Keratinocyte (primary cell): ENCODE measurements around the gene CARM1. TPM values are rescaled to one million over a fixed set of nuclear protein-coding genes. Genes with fewer than 3 reads are reported as not detected.
"Not testable (repeated sequence)": the region's sequence is repeated elsewhere in the genome, so short reads cannot be mapped to it uniquely, and the experiment has no call there.

ENCODE experiments used
- DNase-seq: peaks from one replicate; pipeline ENCODE4 v3.0.0-alpha.2; 2011; ENCODE audit warnings: low read depth, missing footprints, low spot score
- FAIRE-seq: peaks from 2 replicates; lab custom pipeline; 2011; peaks lifted over from hg19 to GRCh38; lab: Jason Lieb, UNC
- H2AFZ ChIP-seq: 2 replicates; pipeline ENCODE4 v1.6.0; 2012; ENCODE audit warnings: low read length, control low read depth, inconsistent platforms; ENCODE audit not compliant: control insufficient read depth
- H3K27ac ChIP-seq: 2 replicates; pipeline ENCODE4 v1.5.1; 2011; ENCODE audit warnings: low read length; ENCODE audit not compliant: control insufficient read depth, insufficient read depth
- H3K27me3 ChIP-seq: 3 replicates; pipeline ENCODE4 v1.6.0; 2011; ENCODE audit warnings: low read length; ENCODE audit not compliant: control insufficient read depth, insufficient read depth; ENCODE audit errors: extremely low read depth
- H3K36me3 ChIP-seq, 2 experiments: 2 replicates in 1 of 2; 3 replicates in 1 of 2; pipeline ENCODE4 v1.5.1; 2011; ENCODE audit warnings: low read length in 2 of 2, mild to moderate bottlenecking in 1 of 2; ENCODE audit not compliant: control insufficient read depth in 2 of 2, insufficient read depth in 2 of 2; ENCODE audit errors: extremely low read depth in 1 of 2
- H3K4me1 ChIP-seq: 3 replicates; pipeline ENCODE4 v1.5.1; 2011; ENCODE audit warnings: low read length; ENCODE audit not compliant: control insufficient read depth, insufficient read depth; ENCODE audit errors: extremely low read depth
- H3K4me2 ChIP-seq: 3 replicates; pipeline ENCODE4 v1.6.0; 2011; ENCODE audit warnings: low read depth, low read length; ENCODE audit not compliant: control insufficient read depth, insufficient read depth; ENCODE audit errors: extremely low read depth
- H3K4me3 ChIP-seq, 3 experiments: fragments of 200-600 bp in 1 of 3; sonication (generic) in 1 of 3; 2 replicates in 2 of 3; 3 replicates in 1 of 3; pipeline ENCODE4 v1.5.1; 2011 to 2016; ENCODE audit warnings: low read length in 3 of 3, mild to moderate bottlenecking in 3 of 3, control low read depth in 2 of 3, inconsistent platforms in 1 of 3, low read depth in 1 of 3, mixed read lengths in 1 of 3, mixed run types in 1 of 3, moderate library complexity in 1 of 3; ENCODE audit not compliant: control insufficient read depth in 2 of 3, insufficient read depth in 2 of 3; ENCODE audit errors: extremely low read depth in 1 of 3
- H3K79me2 ChIP-seq: 2 replicates; pipeline ENCODE4 v1.6.0; 2012; ENCODE audit warnings: low read length; ENCODE audit not compliant: control insufficient read depth, insufficient read depth
- H3K9ac ChIP-seq: 3 replicates; pipeline ENCODE4 v1.6.0; 2011; ENCODE audit warnings: low read length; ENCODE audit not compliant: control insufficient read depth, insufficient read depth; ENCODE audit errors: extremely low read depth
- H3K9me1 ChIP-seq: 3 replicates; pipeline ENCODE4 v1.6.0; 2011; ENCODE audit warnings: low read length; ENCODE audit not compliant: control insufficient read depth, insufficient read depth; ENCODE audit errors: extremely low read depth
- H3K9me3 ChIP-seq: 2 replicates; pipeline ENCODE4 v1.5.1; 2012; ENCODE audit warnings: low read depth, low read length; ENCODE audit not compliant: control insufficient read depth
- H4K20me1 ChIP-seq: 3 replicates; pipeline ENCODE4 v1.6.0; 2011; ENCODE audit warnings: low read length; ENCODE audit not compliant: control insufficient read depth, insufficient read depth; ENCODE audit errors: extremely low read depth
- EZH2 ChIP-seq: IDR thresholded peaks from one replicate; pipeline ENCODE4 v1.6.1; 2012; ENCODE audit warnings: inconsistent platforms, mild to moderate bottlenecking, low read length, moderate library complexity
- dilution Hi-C: fragments of 300-500 bp; cut with MboI; formaldehyde crosslinking; loops from one replicate; pipeline ENCODE4 v1.7.0; 2020; ENCODE audit warnings: low sequenced_read_pairs; ENCODE audit not compliant: extremely low pct_ligation_motif_present
- polyA plus RNA-seq, 5 experiments: library from polyadenylated mRNA; depleted of rRNA in 3 of 5; stranded (reverse) in 3 of 5; stranded (forward) in 1 of 5; unstranded in 1 of 5; fragments of >200 nt; gene quantifications; 1 replicate in 1 of 5; 2 replicates in 3 of 5; 3 replicates in 1 of 5; pipeline versions ENCODE4 v1.2.1 to v1.2.3, GENCODE V29; 2011 to 2012; ENCODE audit warnings: missing spikeins in 2 of 5, low read depth in 1 of 5, low replicate concordance in 1 of 5
- TF ChIP-seq, protein P1 (sequence below), 3 experiments: IDR thresholded peaks in 1 of 3; conservative IDR thresholded peaks in 1 of 3; optimal IDR thresholded peaks in 1 of 3; 2 replicates in 2 of 3; 3 replicates in 1 of 3; pipeline versions ENCODE3 to v1.5.1; 2011; ENCODE audit warnings: low read length in 3 of 3, mild to moderate bottlenecking in 3 of 3, moderate library complexity in 2 of 3, control low read depth in 1 of 3, inconsistent platforms in 1 of 3; ENCODE audit not compliant: insufficient read depth in 2 of 3; ENCODE audit errors: extremely low read depth in 1 of 3

Gene CARM1
- polyA plus RNA-seq, 1 donor (not counting 4 experiments of a cell fraction or from before 2014, with no cell fraction given) = 22.8 TPM

DNA sequence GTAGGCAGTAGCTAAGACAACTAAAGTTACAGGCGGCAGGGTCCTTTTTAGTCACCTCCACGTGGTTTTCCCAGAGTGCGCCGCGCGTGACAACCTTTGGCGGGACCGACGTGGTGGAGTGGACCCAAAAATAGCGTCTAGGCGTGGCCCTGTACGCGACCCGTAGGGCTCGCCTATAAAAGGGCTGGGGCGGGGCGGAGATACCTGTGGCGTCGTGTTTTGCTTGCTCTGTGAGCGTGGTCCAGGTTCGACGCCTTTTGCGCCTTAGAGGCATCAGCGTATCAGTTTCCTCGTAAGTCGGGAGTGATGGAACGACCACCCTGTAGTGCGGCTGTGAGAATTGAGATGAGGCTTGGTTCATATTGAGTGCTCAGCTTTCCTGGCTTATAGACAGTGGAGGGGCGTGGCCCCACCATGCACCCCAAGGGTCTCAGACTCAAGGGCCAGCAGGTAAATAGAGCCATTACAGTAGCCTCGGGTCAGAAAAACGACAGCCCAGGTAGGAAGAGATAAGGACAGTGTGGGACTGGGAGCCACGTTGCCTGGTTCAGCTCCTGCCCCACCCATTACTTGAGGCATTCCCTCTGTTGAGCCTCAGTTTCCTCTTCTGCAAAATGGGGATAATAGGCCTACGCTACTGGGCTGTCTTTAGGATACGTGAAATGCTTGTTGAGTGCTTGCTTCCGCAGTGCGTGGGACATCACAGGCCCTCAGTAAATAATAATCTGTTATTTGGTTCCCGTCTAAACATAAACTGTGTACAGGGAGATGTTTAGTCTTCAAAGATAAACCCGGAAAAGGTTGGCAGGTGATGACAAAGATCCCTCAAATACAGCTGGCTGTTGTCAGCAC lies 34.6 kb upstream of the CARM1 start:
- H4K20me1 ChIP-seq = no peaks in the 10 kb centered on the region
- FAIRE-seq = peak; percentile 29
- peaks cover 2% of the 10 kb centered on the region for H3K9me1 ChIP-seq

DNA sequence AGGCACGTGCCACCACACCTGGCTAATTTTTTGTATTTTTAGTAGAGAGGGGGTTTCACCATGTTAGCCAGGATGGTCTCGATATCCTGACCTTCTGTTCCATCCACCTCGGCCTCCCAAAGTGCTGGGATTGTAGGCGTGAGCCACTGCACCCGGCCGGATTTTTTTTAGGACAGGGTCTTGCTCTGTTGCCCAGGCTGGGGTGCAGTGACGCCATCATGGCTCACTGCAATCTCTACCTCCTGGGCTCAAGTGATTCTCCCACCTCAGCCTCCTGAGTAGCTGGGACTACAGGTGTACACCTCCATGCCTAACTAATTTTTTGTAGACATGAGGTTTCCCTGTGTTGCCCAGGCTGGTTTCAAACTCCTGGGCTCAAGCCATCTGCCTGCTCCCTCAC lies 33.7 kb upstream of the CARM1 start:
- H3K9me1 ChIP-seq, H3K36me3 ChIP-seq, H3K9me3 ChIP-seq, H4K20me1 ChIP-seq, H2AFZ ChIP-seq, H3K27me3 ChIP-seq, H3K4me2 ChIP-seq, H3K4me3 ChIP-seq, H3K4me1 ChIP-seq, DNase-seq, FAIRE-seq, H3K79me2 ChIP-seq, H3K9ac ChIP-seq, H3K27ac ChIP-seq, dilution Hi-C loops: not testable (repeated sequence)

More for the DNA sequence above, 34.6 kb upstream of the CARM1 start:
- H3K4me3 ChIP-seq = peak overlapping the region; percentile 62 to 78 (median 78)
- H2AFZ ChIP-seq = peak overlapping the region; percentile 89
- peak overlapping the region; percentile 58 for H3K4me2 ChIP-seq
- dilution Hi-C loops = no loop called here
- no peaks in the 10 kb centered on the region for H3K9me3 ChIP-seq
- peak; percentile 54 for DNase-seq
- no peak for TF ChIP-seq EZH2
- TF ChIP-seq, protein P1, sequence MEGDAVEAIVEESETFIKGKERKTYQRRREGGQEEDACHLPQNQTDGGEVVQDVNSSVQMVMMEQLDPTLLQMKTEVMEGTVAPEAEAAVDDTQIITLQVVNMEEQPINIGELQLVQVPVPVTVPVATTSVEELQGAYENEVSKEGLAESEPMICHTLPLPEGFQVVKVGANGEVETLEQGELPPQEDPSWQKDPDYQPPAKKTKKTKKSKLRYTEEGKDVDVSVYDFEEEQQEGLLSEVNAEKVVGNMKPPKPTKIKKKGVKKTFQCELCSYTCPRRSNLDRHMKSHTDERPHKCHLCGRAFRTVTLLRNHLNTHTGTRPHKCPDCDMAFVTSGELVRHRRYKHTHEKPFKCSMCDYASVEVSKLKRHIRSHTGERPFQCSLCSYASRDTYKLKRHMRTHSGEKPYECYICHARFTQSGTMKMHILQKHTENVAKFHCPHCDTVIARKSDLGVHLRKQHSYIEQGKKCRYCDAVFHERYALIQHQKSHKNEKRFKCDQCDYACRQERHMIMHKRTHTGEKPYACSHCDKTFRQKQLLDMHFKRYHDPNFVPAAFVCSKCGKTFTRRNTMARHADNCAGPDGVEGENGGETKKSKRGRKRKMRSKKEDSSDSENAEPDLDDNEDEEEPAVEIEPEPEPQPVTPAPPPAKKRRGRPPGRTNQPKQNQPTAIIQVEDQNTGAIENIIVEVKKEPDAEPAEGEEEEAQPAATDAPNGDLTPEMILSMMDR (optimal IDR thresholded peaks at IDR 0.05 in 1 of 3, IDR thresholded peaks at IDR 0.05 in 1 of 3, conservative IDR thresholded peaks at IDR 0.05 in 1 of 3; ENCODE audit: extremely low read depth in 1 of 3, insufficient read depth in 2 of 3, low read length in 3 of 3) = no peak
- peaks cover 5% of the 10 kb centered on the region for H3K4me1 ChIP-seq
- H3K79me2 ChIP-seq = no peaks in the 10 kb centered on the region
- H3K27ac ChIP-seq = peak overlapping the region; percentile 88
- peak overlapping the region; percentile 80 for H3K9ac ChIP-seq
- no peaks in the 10 kb centered on the region for H3K27me3 ChIP-seq
- H3K36me3 ChIP-seq = peaks cover 10 to 12% of the 10 kb centered on the region in 2 experiments
